ENCODE results near the gene SCGB1C2. TPM values are rescaled to one million over a fixed set of nuclear protein-coding genes. Genes with fewer than 3 reads are reported as not detected.

The SCGB1C2 gene
- total RNA-seq, 1 experiment from 2014 or later: not detected

GRCh38 chr17:161481-161880, 24.1 kb downstream of the SCGB1C2 start:
- Mint-ChIP-seq H3K4me1 (ENCODE audit: low read depth, unreplicated experiment) (no peaks in the 10 kb centered on the region), H3K27ac (ENCODE audit: unreplicated experiment) (no peak overlapping the region), H3K4me3 (ENCODE audit: low read depth, unreplicated experiment) (no peak overlapping the region), H3K27me3 (ENCODE audit: unreplicated experiment) (peaks cover 25% of the 10 kb centered on the region), H3K36me3 (ENCODE audit: insufficient read depth, unreplicated experiment) (peaks cover 5% of the 10 kb centered on the region), H3K9me3 (ENCODE audit: low read depth, unreplicated experiment) (no peaks in the 10 kb centered on the region)
- intact Hi-C loops (cut with micrococcal nuclease; ENCODE audit: unreplicated experiment): no loop called here
- no TSS peak for BruUV-seq (replicated peaks)
- no peak for DNase-seq
- TF ChIP-seq CTCF (IDR thresholded peaks at IDR 0.05; ENCODE audit: unreplicated experiment): no peak
- CTCF ChIA-PET: no interaction called here

- BruUV-seq (replicated peaks): no TSS peak
- Mint-ChIP-seq H3K4me3 (ENCODE audit: low read depth, unreplicated experiment) (no peak overlapping the region), H3K4me1 (ENCODE audit: low read depth, unreplicated experiment) (no peaks in the 10 kb centered on the region), H3K27ac (ENCODE audit: unreplicated experiment) (no peak overlapping the region), H3K9me3 (ENCODE audit: low read depth, unreplicated experiment) (no peaks in the 10 kb centered on the region), H3K27me3 (ENCODE audit: unreplicated experiment) (peaks cover 25% of the 10 kb centered on the region), H3K36me3 (ENCODE audit: insufficient read depth, unreplicated experiment) (peaks cover 5% of the 10 kb centered on the region)
- no peak for DNase-seq
- intact Hi-C loops (cut with micrococcal nuclease; ENCODE audit: unreplicated experiment): no loop called here
- CTCF ChIA-PET: no interaction called here
- no peak for TF ChIP-seq CTCF (IDR thresholded peaks at IDR 0.05; ENCODE audit: unreplicated experiment)
These were observed 25.3 kb downstream of the SCGB1C2 start for GRCh38 chr17:162689-163088.

- intact Hi-C loops (cut with micrococcal nuclease; ENCODE audit: unreplicated experiment): no loop called here
- BruUV-seq (replicated peaks): no TSS peak
- peaks cover 5% of the 10 kb centered on the region for H3K36me3 Mint-ChIP-seq (ENCODE audit: insufficient read depth, unreplicated experiment)
- H3K27ac Mint-ChIP-seq (ENCODE audit: unreplicated experiment): no peak overlapping the region
- H3K4me3 Mint-ChIP-seq (ENCODE audit: low read depth, unreplicated experiment): no peak overlapping the region
- peak; percentile 23 for TF ChIP-seq CTCF (IDR thresholded peaks at IDR 0.05; ENCODE audit: unreplicated experiment)
- H3K9me3 Mint-ChIP-seq (ENCODE audit: low read depth, unreplicated experiment): no peaks in the 10 kb centered on the region
- no peaks in the 10 kb centered on the region for H3K4me1 Mint-ChIP-seq (ENCODE audit: low read depth, unreplicated experiment)
- peak; percentile 42 for DNase-seq
- CTCF ChIA-PET: no interaction called here
- H3K27me3 Mint-ChIP-seq (ENCODE audit: unreplicated experiment): peaks cover 25% of the 10 kb centered on the region
These were observed 26.2 kb downstream of the SCGB1C2 start for GRCh38 chr17:163514-164098.

- intact Hi-C loops (cut with micrococcal nuclease; ENCODE audit: unreplicated experiment): no loop called here
- DNase-seq: peak; percentile 42
- no peak for TF ChIP-seq CTCF (IDR thresholded peaks at IDR 0.05; ENCODE audit: unreplicated experiment)
- Mint-ChIP-seq H3K9me3 (ENCODE audit: low read depth, unreplicated experiment) (no peaks in the 10 kb centered on the region), H3K27me3 (ENCODE audit: unreplicated experiment) (peaks cover 25% of the 10 kb centered on the region), H3K27ac (ENCODE audit: unreplicated experiment) (no peak overlapping the region), H3K4me1 (ENCODE audit: low read depth, unreplicated experiment) (no peaks in the 10 kb centered on the region), H3K4me3 (ENCODE audit: low read depth, unreplicated experiment) (no peak overlapping the region), H3K36me3 (ENCODE audit: insufficient read depth, unreplicated experiment) (peaks cover 5% of the 10 kb centered on the region)
- no TSS peak for BruUV-seq (replicated peaks)
- CTCF ChIA-PET: interaction anchor here (0.7 to 1.9 kb wide), 5 partner anchors 11 to 71 kb away, joined by 3 to 8 read pairs (median 5); no protein-coding TSS in a partner anchor
These were observed 27.2 kb downstream of the SCGB1C2 start for GRCh38 chr17:164303-165235.

All from Calu3 (cell line).